K562 (cell line): ENCODE data around the gene ETV7. TPM values are rescaled to one million over a fixed set of nuclear protein-coding genes. Genes with fewer than 3 reads are reported as not detected.

Source experiments
- ATAC-seq: fragments of 200-7000 bp; cut with Tn5 transposase; 3 replicates; pipeline ENCODE4 v1.9.1; 2020; ENCODE audit warnings: moderate library complexity
- BruUV-seq: library from RNA; stranded (reverse); fragments of 400-500 nt; replicated peaks from 2 replicates; lab custom pipeline; 2021; lab: Mats Ljungman, UMichigan
- CTCF ChIA-PET: fragments of 300-600 bp; formaldehyde crosslinking; extraction: SDS; loops from one replicate; lab custom pipeline; 2021; ENCODE audit warnings: low intra/inter-chr PET ratio; lab: Yijun Ruan, JAX
- POLR2A ChIA-PET: fragments of 300-600, 350-650 bp; sonication (Branson Sonifier 250); formaldehyde crosslinking; extraction: SDS; loops from one replicate; lab custom pipeline; 2021; ENCODE audit warnings: antibody characterized with exemption, inconsistent platforms; lab: Yijun Ruan, JAX
- DNase-seq, 4 experiments: peaks; one replicate each; pipeline versions ENCODE4 v3.0.0 to v3.0.0-alpha.2; 2011 to 2018; ENCODE audit warnings: low spot score in 3 of 4, mixed read lengths in 3 of 4; ENCODE audit errors: extremely low read depth in 1 of 4
- FAIRE-seq: peaks from 2 replicates; lab custom pipeline; 2011; peaks lifted over from hg19 to GRCh38; lab: Jason Lieb, UNC
- H2AFZ ChIP-seq: 2 replicates; pipeline ENCODE4 v1.6.0; 2011; ENCODE audit warnings: low read depth, low read length, control low read depth, inconsistent platforms
- H3K27ac ChIP-seq: fragments of 200-600 bp; 3 replicates; pipeline ENCODE4 v1.8.0; 2011; ENCODE audit warnings: low read depth, mild to moderate bottlenecking, control low read depth, inconsistent platforms, low read length, moderate library complexity, mixed read lengths; ENCODE audit errors: extremely low read depth
- H3K27me3 ChIP-seq, 2 experiments: fragments of 300-600 bp in 1 of 2; 2 replicates in 1 of 2; 3 replicates in 1 of 2; pipeline versions ENCODE4 v1.6.0 to v1.8.0; 2011; ENCODE audit warnings: inconsistent platforms in 2 of 2, low read length in 2 of 2, mild to moderate bottlenecking in 1 of 2, mixed read lengths in 1 of 2, moderate library complexity in 1 of 2; ENCODE audit not compliant: control insufficient read depth in 2 of 2, insufficient read depth in 2 of 2
- H3K36me3 ChIP-seq: fragments of 300-600 bp; 3 replicates; pipeline ENCODE4 v1.8.0; 2011; ENCODE audit warnings: mild to moderate bottlenecking, low read length, inconsistent platforms; ENCODE audit not compliant: control insufficient read depth, insufficient read depth
- H3K4me1 ChIP-seq, 2 experiments: fragments of 200-600 bp in 1 of 2; replicated peaks in 1 of 2; 2 replicates in 1 of 2; 3 replicates in 1 of 2; pipeline versions ENCODE4 v1.5.1 to v1.8.0; 2011; ENCODE audit warnings: inconsistent platforms in 2 of 2, low read length in 2 of 2, mild to moderate bottlenecking in 1 of 2, mixed read lengths in 1 of 2, moderate library complexity in 1 of 2; ENCODE audit not compliant: control insufficient read depth in 2 of 2, insufficient read depth in 2 of 2
- H3K4me2 ChIP-seq: 2 replicates; pipeline ENCODE4 v1.6.1; 2011; ENCODE audit warnings: low read length, control low read depth, inconsistent platforms, mixed read lengths; ENCODE audit not compliant: insufficient read depth
- H3K4me3 ChIP-seq: fragments of 200-600 bp; sonication (generic), shearing (Covaris generic); 2 replicates; pipeline ENCODE4 v1.5.1; 2016; ENCODE audit warnings: control low read depth, inconsistent platforms
- H3K79me2 ChIP-seq: fragments of 200-600 bp; 3 replicates; pipeline ENCODE4 v1.8.0; 2011; ENCODE audit warnings: low read length, inconsistent platforms; ENCODE audit not compliant: control insufficient read depth, insufficient read depth
- H3K9ac ChIP-seq, 2 experiments: 2 replicates each; pipeline versions ENCODE4 v1.6.0 to v1.6.1; 2011; ENCODE audit warnings: low read depth in 2 of 2, low read length in 2 of 2, control low read depth in 1 of 2, inconsistent platforms in 1 of 2, mild to moderate bottlenecking in 1 of 2, mixed read lengths in 1 of 2; ENCODE audit not compliant: insufficient read depth in 1 of 2
- H3K9me1 ChIP-seq: one replicate; pipeline ENCODE4 v1.6.0; 2011; ENCODE audit warnings: inconsistent platforms, mild to moderate bottlenecking, low read length, moderate library complexity; ENCODE audit not compliant: control insufficient read depth, insufficient read depth
- H3K9me3 ChIP-seq: replicated peaks from 2 replicates; pipeline ENCODE4 v1.5.1; 2011; ENCODE audit warnings: low read depth, low read length, inconsistent platforms; ENCODE audit not compliant: control insufficient read depth, insufficient read depth
- H4K20me1 ChIP-seq: replicated peaks from 2 replicates; pipeline ENCODE4 v1.6.1; 2011; ENCODE audit warnings: low read length, inconsistent platforms, mixed read lengths; ENCODE audit not compliant: control insufficient read depth, insufficient read depth
- GATA2 ChIP-seq: sonication (generic); formaldehyde crosslinking; IDR thresholded peaks from 2 replicates; pipeline ENCODE4 v1.4.0; 2020; ENCODE audit warnings: mild to moderate bottlenecking, missing genetic modification reagents
- GTF2A2 ChIP-seq: IDR thresholded peaks from 2 replicates; pipeline ENCODE4 v1.6.1; 2016; ENCODE audit warnings: mild to moderate bottlenecking, missing genetic modification characterization, missing compliant biosample characterization
- HDGF ChIP-seq: fragments of 450-650 bp; IDR thresholded peaks from 2 replicates; pipeline ENCODE4 v1.6.1; 2016
- KAT7 ChIP-seq: sonication (generic); formaldehyde crosslinking; IDR thresholded peaks from 2 replicates; pipeline ENCODE4 v1.8.0; 2022; ENCODE audit warnings: missing genetic modification reagents, mild to moderate bottlenecking, borderline replicate concordance
- KDM2B ChIP-seq: fragments of 250-450 bp; sonication (Bioruptor Pico); IDR thresholded peaks from 2 replicates; pipeline ENCODE4 v1.8.0; 2021; ENCODE audit warnings: mild to moderate bottlenecking, moderate library complexity
- NKRF ChIP-seq: fragments of 450-650 bp; IDR thresholded peaks from 2 replicates; pipeline ENCODE4 v1.6.1; 2016; ENCODE audit warnings: borderline replicate concordance
- PREB ChIP-seq: sonication (generic); formaldehyde crosslinking; IDR thresholded peaks from 2 replicates; pipeline ENCODE4 v1.8.1; 2023; ENCODE audit warnings: mild to moderate bottlenecking, missing genetic modification reagents
- SMAD4 ChIP-seq: fragments of 250-450 bp; sonication (Bioruptor Pico); conservative IDR thresholded peaks from 2 replicates; pipeline ENCODE4 v1.8.0; 2021; ENCODE audit warnings: inconsistent platforms, mild to moderate bottlenecking, moderate library complexity
- ZBTB40 ChIP-seq, 2 experiments: fragments of 450-650 bp in 1 of 2; sonication (generic) in 1 of 2; formaldehyde crosslinking in 1 of 2; IDR thresholded peaks; 2 replicates each; pipeline versions ENCODE4 v1.7.1 to v1.9.0; 2016 to 2022; ENCODE audit warnings: inconsistent platforms in 1 of 2, mild to moderate bottlenecking in 1 of 2, missing genetic modification reagents in 1 of 2
- WGBS: fragments of 100-300 bp; shearing (Covaris generic); methylation state at CpG from one replicate; pipeline ENCODE4 v1.1.6; 2016; ENCODE audit warnings: low coverage, mixed read lengths; ENCODE audit not compliant: insufficient coverage; ENCODE audit errors: missing lambda C conversion rate; 5-methylcytosine and 5-hydroxymethylcytosine counted together
- in situ Hi-C: fragments of 300-500 bp; cut with MboI; formaldehyde crosslinking; loops from 4 replicates; pipeline ENCODE4 v1.15.0; 2018; ENCODE audit warnings: inconsistent platforms, mixed read lengths
- intact Hi-C: fragments of 100-400 bp; cut with micrococcal nuclease; formaldehyde crosslinking; loops from 2 replicates; pipeline ENCODE4 v1.14.2; 2022
- polyA plus RNA-seq, 8 experiments: library from polyadenylated mRNA; depleted of rRNA in 4 of 8; stranded (reverse) in 5 of 8; unstranded in 3 of 8; fragments of >200 nt; fragmentation: Nextera tagmentation in 2 of 8; fragmentation: Illumina TruSeq in 1 of 8; extraction: Ambion mirVana in 2 of 8; extraction: Trizol in 1 of 8; gene quantifications; 2 replicates each; pipeline versions ENCODE4 v1.2.1 to v1.2.3, GENCODE V29; 2011 to 2014; ENCODE audit warnings: inconsistent platforms in 1 of 8, missing spikeins in 1 of 8
- total RNA-seq, 7 experiments: library from RNA; depleted of rRNA in 6 of 7; stranded (reverse); fragments of >200 nt in 6 of 7; fragmentation: Illumina TruSeq in 2 of 7; extraction: Trizol in 2 of 7; gene quantifications; 2 replicates each; pipeline versions ENCODE4 v1.2.1 to v1.2.3, GENCODE V29; 2011 to 2021; ENCODE audit warnings: low replicate concordance in 1 of 7

The ETV7 gene
- total and polyA plus RNA-seq, 9 of the 15 experiments (the other 6 are each of a cell fraction or from before 2014, with no cell fraction given), result 0.07 to 0.22 (median 0.14) TPM; not detected in 3

- Histone ChIP-seq H3K79me2 (no peaks in the 10 kb centered on the region), H2AFZ (peak overlapping the region; percentile 93), H3K4me1 (peaks cover 8 to 11% of the 10 kb centered on the region in 2 experiments; a peak in 4 of 5 replicates), H3K36me3 (no peaks in the 10 kb centered on the region), H3K27ac (peak overlapping the region; percentile 63), H3K9ac (peak overlapping the region; percentile 63 to 70; a peak in 3 of 4 replicates), H3K9me1 (no peaks in the 10 kb centered on the region), H3K4me3 (peak overlapping the region; percentile 23), H3K27me3 (no peaks in the 10 kb centered on the region), H4K20me1 (no peaks in the 10 kb centered on the region), H3K9me3 (no peaks in the 10 kb centered on the region), H3K4me2 (peak overlapping the region; percentile 67)
- FAIRE-seq (no peak), ATAC-seq (no peak), DNase-seq (no peak)
- ChIA-PET POLR2A (interaction anchor here (0.6 to 2.2 kb wide), 15 partner anchors 9 to 1682 kb away, joined by 3 to 22 read pairs (median 4); partner anchors contain the start of genes SRSF3 and ZNF76), CTCF (interaction anchor here (1.8 to 1.9 kb wide), 2 partner anchors 20 to 157 kb away, joined by 7 to 13 read pairs; partner anchors contain the start of genes KCTD20 and PXT1)
- 14% methylated on average over 4 of the region's 4 CpGs for WGBS
- in situ Hi-C loops, result no loop called here
- intact Hi-C loops, result loop anchor here (1.0 to 10.0 kb wide), 5 partner anchors 19 to 252 kb away; partner anchors contain the start of genes CDKN1A, SRSF3 and STK38
- BruUV-seq, result no TSS peak
- TF ChIP-seq GTF2A2 (tag) (no peak), HDGF (no peak), NKRF (no peak), ZBTB40 (IDR thresholded peaks at IDR 0.05) (peak; percentile 53; the same call in 1 of the 2 replicates), ZBTB40 (CRISPR knock-in tag; IDR thresholded peaks at IDR 0.05) (no peak), PREB (CRISPR knock-in tag) (0 out of 2 replicates have a peak, but pooled peaks have one; percentile 4), KDM2B (CRISPR knock-in tag) (no peak), SMAD4 (no peak), GATA2 (no peak), KAT7 (CRISPR knock-in tag) (0 out of 2 replicates have a peak, but pooled peaks have one; percentile 31)
These were observed 35.2 kb upstream of the ETV7 start for GRCh38 chr6:36422714-36423100.
